GM10847 (cell line): ENCODE data around the gene ALDH16A1.

Experiments used
- POLR2A ChIP-seq: IDR thresholded peaks from 2 replicates; pipeline ENCODE4 v1.6.1; 2011; ENCODE audit not compliant: insufficient read length; ENCODE audit errors: extremely low read depth

Gene ALDH16A1

DNA sequence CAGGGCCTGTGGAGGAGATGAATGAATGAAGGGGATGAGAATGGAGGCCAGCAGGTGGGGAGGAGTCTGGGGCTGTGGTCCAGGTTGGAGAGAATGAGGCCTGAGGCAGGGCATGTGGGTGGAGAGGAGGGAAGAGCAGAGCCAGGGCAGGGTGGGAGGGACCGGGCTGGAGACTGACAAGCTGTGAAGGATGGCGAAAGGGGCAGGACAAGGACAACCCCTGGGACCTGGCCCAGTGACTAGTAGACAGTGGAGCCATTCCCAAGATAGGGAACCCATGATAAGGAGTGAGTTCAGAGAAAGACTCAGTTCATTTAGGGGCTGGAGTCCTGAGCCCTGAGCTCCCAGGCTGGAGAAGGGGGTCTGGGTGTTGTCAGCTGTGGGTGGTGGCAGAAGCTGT is 32.8 kb upstream of the ALDH16A1 start:
- TF ChIP-seq POLR2A = no peak

DNA sequence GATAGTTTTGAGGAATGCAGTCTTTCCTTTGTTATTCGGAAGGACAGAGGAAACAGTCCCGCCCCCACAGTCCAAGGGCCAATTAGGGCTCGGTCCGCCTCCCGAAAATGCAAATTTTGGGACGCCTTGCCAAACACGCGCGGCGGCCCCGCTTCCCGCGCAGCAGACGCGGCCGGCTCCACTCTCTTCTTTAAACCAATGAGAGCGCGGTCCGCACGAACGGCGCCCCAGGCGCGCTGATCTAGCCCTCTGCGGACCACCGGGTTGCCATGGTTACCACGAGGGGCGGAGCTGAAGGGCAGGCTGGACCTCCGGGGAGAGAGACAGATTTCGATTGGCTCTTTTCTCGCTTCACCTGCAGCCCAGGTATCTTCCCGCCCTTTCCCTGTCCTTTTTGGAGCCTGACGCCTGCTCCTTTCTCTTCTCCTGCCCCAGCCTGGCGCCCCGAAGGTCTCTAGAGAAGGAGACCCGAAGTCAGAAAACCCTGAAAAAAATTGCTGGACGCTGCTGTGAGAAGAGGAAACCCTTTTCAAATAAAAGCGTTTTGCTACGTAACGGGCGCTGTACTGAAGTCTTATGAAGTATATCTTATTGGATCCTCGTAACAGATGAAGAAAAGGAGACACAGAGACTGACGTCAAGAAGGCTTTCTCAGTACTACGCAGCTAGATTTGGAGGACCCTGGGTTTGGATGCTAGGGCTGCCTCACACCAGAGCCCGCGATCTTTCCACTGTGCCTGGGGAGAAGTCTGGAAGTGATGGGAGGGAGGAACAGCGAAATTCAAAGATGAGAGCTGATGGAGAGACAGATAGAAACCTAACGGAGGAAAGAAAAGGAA is 31.8 kb upstream of the ALDH16A1 start:
- no peak for TF ChIP-seq POLR2A

DNA sequence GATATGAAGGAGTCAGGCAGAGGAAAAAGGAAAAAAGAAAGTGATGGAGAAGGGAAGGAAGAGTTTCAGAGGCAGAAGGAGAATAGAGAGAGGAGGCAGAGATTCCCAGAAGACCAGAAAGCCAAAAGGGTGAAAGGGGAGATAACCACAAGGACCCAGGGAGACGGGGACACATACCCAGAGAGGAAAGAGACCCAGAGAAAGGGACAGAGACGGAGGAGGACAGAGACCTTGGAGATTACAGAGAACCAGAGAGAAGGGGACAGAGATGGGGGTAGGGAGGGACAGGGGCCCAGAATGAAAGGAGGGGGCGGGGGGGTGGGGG is 31.2 kb upstream of the ALDH16A1 start:
- no peak for TF ChIP-seq POLR2A

DNA sequence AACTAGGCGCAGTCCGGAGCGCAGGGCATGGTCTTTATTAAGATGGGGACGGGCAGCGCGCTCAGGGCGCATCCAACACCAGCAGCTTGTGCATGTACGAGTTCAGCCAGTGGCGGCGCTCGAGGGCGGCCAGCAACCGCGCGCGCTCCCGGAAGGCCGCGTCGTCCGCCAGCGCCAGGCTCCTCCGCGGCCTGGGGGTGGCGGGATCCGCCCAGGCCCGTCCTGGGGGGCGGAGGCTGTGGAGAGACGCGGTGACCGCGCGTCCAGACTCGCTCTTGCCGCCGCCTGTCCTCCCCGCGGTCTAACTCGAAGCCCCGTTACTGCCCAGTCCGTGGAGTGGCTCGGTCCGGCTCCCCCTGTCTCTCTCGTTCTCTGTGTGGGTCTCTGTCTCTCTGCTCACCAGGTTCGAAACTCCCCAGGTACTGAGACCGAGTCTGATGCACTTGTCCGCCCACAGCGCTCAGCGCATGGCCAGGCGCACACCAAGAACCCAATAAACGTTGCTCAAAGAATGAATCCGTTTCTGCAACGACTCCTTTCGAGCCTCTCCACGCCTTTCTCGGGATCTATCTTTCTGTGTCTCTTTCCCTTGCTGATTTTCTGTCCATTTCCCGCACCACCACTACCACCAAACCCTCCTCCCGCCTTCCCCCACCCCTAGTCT is 30.5 kb upstream of the ALDH16A1 start:
- no peak for TF ChIP-seq POLR2A

DNA sequence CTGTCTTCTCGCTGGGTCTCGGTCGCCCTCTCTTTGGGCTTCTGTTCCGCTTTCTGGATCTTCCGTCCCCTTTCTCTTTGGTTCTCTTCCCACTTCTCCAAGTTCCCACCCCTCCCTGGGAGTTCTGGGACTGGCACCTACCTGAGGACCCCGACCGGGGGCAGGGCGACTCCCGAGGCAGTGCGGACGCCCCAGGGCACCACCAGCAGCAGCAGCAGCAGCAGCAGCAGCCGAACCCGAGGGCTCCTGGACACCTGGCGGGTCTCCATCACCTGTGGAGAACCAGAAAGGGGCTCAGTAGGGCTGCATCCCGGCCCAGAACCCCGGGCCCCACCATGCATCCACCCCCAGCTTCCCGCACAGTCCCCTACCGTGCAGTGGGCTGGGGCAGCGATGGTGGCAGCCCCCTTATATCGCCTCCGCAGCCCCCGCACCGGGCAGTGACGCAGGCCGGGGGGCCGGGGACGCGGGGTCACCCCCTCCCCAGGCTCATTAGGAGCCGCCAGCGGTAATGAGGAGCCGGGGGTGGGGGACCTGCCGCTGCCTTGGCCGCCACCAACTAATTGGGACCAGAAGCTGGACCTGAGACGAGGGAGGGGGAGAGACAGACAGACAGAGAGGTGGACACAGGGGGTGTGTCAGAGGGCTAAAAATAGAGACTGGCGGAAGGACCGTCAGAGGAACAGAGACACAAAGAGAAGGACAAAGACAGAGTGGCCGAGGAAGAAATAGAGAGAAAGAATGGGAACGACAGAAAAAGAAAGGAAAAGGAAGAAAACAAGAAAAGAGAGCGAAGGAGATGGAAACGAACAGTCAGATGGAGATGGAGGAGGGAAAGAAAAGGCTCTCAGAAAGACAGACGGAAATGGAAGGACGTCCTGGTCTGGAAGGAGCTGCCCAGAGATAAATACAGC is 29.7 kb upstream of the ALDH16A1 start, which contains the start of gene PTH2:
Gene PTH2 (minus strand): TSS at position 371 of the 914 bp plus-strand sequence. CDS start 102 bp downstream, at position 269.
- no peak for TF ChIP-seq POLR2A

DNA sequence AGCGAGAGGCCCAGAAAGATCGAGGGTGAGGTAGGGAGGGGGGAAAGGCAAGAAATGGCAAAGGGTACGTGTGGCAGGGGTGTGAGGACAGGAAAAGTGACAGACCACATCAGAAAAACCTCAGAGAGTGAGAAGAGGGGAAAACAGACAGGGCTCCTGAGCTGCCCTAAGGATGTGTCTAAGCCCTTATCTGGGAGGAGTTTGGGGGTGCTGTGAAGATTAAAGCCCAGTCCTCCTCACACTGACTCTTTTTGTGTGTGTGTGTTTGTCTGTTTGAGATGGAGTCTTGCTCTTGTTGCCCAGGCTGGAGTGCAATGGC is 29.1 kb upstream of the ALDH16A1 start:
- TF ChIP-seq POLR2A = no peak

DNA sequence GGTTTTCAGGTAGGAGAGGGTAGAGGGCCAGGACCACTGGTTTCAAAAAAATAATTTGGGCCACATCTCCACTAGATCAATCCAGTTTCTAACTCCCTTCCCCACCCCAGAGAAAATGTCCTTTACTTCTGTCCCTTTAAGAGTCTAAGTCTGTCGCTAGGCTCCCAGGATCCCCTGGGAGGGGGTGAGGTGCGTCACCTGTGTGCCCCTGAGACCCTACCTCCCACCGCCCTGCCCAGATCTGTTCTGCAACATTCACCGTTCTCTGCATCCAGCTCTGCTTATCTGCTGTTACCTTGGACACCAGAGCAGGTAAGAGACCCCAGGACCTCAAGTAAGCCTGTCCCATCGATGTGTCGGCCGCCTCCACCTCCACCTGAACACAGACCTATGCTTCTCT is 27.8 kb upstream of the ALDH16A1 start, which contains the start of gene GFY:
Gene GFY (plus strand): TSS at position 211 of the 400 bp plus-strand sequence. CDS start 1,043 bp downstream, outside the sequence.
- TF ChIP-seq POLR2A = no peak

DNA sequence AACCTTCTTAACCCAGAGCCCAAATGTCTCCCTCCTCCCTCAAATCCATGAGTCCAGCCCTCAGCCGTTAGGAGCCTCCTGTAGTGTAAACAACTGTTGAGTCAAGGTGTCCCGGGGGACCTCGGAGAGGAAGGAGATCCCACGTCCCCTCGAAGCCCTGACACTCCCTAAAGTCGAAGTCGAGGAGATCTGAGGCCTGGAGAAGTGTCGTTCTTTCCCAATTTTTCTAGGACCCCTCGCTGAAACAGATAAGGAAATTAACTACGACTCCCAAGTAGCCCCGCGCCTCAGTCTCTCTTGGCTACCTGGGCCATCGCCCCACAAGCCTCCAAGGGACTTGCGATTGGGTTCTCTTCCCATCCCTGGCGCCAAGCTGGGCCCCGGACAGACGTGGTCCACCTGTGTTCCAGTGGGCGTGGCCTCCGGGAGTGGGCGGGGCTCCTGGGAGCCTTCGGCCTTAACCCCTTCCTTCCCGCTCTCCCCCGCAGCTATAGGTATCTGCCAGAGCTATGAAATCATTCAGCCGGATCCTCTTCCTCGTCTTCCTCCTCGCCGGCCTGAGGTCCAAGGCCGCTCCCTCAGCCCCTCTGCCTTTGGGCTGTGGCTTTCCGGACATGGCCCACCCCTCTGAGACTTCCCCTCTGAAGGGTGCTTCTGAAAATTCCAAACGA is 27.0 kb upstream of the ALDH16A1 start:
- TF ChIP-seq POLR2A = no peak

DNA sequence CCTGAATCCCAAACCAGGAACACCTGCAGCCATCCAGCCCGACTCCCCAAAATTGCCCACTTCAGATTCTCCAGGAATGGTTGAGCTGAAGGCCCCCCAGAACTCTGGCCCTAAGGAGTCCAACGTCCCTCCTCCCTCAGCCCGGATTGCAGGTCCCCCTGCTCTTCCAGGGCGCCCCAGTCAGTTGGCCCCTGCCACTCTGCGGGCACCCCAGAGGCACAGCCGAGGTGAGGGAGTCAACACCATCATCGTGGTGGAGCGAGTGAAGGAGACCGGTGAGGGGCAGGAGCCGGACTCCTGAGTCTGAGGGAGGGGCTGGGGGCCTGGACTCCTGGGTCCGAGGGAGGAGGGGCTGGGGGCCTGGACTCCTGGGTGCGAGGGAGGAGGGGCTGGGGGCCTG is 25.7 kb upstream of the ALDH16A1 start:
- no peak for TF ChIP-seq POLR2A

DNA sequence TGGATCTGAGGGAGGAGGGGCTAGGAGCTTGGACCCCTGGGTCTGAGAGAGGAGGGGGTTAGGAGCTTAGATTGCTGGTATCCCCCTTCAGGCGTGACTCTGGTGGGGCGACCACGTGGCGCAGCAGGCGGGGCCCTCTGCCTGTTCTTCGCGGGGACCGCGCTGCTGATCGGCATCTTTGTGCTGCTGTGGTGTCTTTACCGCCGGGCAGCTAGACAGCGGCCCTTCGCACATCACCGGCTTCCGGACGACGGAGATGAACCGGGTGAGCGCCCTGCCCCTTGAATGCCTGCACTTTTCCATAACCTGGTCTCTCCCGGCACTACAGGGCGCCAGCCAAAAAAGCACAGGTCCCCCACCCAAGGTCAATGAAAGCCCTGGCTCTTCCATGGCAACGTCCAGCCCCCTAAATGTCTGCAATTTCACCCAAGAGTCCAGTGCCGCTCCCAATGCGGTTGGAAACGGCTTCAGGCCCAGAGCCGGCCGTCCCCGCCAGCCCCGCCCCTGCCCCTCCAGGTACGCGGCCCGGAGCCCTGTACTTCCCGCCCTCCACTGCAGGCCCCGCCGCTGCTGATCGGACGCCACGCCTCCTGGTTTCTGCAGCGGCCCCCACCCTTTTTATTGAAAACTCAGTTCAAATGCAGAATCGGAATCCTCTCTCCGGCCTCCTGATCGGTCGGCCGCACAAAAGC is 25.0 kb upstream of the ALDH16A1 start:
- TF ChIP-seq POLR2A = no peak

DNA sequence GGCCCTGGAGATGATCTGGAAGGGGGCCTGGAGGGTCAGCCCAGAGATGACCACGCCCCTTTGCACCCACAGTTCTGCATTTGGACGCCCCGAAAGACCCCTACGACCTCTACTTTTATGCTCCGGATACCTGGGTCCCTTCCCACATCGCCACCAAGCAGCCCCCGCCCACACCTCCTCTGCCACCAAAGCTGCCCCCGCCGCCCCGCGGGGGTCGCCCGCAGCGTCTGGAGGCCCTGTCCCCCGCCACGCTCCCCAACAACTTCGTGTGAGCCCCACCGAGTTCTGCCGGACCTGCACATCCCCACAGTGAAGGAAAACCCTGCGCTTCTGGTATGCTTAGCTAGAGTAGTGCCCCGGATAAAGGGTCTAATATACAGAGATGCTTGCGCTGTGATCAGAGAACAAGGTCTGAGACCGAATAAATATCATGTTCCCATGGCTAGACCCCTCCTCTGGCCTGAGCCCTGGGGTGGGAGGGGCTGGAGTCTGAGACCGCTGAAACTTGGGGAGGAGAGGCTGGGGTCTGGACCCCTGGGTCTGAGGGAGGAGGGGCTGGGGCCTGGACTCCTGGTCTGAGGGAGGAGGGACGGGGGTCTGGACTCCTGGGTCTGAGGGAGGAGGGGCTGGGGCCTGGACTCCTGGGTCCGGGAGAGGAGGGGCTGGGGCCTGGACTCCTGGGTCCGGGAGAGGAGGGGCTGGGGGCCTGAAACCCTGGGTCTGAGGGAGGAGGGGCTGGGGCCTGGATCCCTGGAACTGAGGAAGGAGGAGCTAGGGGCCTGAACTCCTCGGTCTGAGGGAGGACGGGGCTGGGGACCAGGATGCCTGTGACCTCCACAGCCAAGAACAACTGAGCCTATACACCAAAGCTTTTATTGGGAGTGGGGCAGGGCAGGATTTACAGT is 24.2 kb upstream of the ALDH16A1 start:
- TF ChIP-seq POLR2A = no peak

DNA sequence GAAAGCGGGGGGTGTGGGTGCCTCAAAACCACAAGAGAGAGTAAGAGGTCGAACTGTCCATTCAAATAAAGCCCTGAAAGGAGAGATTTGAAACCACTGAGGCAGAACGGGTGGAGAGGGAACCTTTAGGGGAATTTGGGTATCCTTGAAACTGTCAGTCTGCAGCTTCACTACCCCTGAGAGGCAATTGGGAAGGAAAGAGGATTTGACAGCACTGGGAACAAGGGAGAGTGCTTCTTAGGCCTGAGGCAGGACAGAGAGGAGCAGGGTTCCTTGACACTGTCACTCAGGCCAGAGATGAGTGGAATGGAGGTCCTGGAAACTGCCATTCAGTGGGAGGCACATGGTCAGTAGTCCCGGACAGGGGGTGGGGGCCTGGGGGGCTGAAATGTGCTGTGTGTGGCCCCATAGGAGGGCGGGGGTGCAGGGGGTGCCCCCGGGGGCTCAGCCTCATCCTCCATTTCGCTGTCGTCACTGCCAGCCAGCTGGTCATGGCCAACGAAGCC is 22.8 kb upstream of the ALDH16A1 start:
- no peak for TF ChIP-seq POLR2A

DNA sequence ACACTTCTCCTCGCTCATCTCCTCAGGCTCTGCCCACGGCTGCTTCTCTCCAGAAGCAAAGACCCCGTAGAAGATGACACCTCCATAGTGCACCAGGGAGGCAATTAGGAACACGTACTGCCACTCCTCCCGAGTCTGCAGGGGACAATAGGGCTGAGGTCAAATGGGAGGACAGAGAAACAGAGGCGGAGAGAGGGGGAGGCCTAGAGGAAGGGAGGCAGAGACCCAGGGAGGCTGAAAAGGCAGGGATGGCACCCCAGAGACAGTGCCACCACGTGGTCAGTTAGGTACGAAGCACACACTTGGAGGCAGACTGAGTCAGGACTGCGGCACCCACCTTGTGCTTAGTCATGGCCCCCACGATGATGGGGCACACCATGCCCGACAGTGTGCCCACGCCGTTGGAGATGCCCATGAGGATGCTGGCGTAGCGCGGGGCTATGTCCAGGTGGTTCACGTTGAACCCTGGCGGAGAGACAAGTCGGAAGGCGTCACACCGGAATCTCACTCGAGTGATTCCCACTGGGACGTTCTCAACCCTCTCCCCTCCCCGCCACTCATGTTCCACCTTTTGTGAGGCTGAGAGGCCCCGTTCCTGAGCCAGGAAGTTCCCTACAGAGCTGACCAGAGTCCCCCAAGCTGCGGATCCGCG is 22.2 kb upstream of the ALDH16A1 start:
- TF ChIP-seq POLR2A = no peak
